Calu3 (cell line): Measurements from ENCODE around the gene CNTN1. TPM values are rescaled to one million over a fixed set of nuclear protein-coding genes. Genes with fewer than 3 reads are reported as not detected.

Source experiments
- BruUV-seq: library from RNA; stranded (reverse); fragments of 400-500 nt; replicated peaks from 2 replicates; lab custom pipeline; 2021; lab: Mats Ljungman, UMichigan
- CTCF ChIA-PET: fragments of 300-600 bp; sonication (Branson Sonifier 250); formaldehyde crosslinking; loops from one replicate; lab custom pipeline; 2022; ENCODE audit warnings: antibody characterized with exemption; lab: Charles Lee
- DNase-seq: peaks from one replicate; pipeline ENCODE4 v3.0.0; 2022
- H3K27ac Mint-ChIP-seq: one replicate; pipeline ENCODE4 v1.8.0; 2022; ENCODE audit warnings: mixed read lengths; ENCODE audit not compliant: unreplicated experiment
- H3K27me3 Mint-ChIP-seq: one replicate; pipeline ENCODE4 v1.8.0; 2022; ENCODE audit warnings: mixed read lengths; ENCODE audit not compliant: unreplicated experiment
- H3K36me3 Mint-ChIP-seq: one replicate; pipeline ENCODE4 v1.8.0; 2022; ENCODE audit warnings: mild to moderate bottlenecking, moderate library complexity, mixed read lengths; ENCODE audit not compliant: insufficient read depth, unreplicated experiment
- H3K4me1 Mint-ChIP-seq: one replicate; pipeline ENCODE4 v1.8.0; 2022; ENCODE audit warnings: mild to moderate bottlenecking, low read depth, mixed read lengths; ENCODE audit not compliant: unreplicated experiment
- H3K4me3 Mint-ChIP-seq: one replicate; pipeline ENCODE4 v1.8.0; 2022; ENCODE audit warnings: mild to moderate bottlenecking, low read depth, moderate library complexity, mixed read lengths; ENCODE audit not compliant: unreplicated experiment
- H3K9me3 Mint-ChIP-seq: one replicate; pipeline ENCODE4 v1.8.0; 2022; ENCODE audit warnings: low read depth, mixed read lengths; ENCODE audit not compliant: unreplicated experiment
- intact Hi-C: fragments of 100-400 bp; cut with micrococcal nuclease; formaldehyde crosslinking; loops from one replicate; pipeline ENCODE4 v1.10.0; 2022; ENCODE audit not compliant: unreplicated experiment
- total RNA-seq: library from RNA; stranded (reverse); gene quantifications from 2 replicates; pipeline ENCODE4 v1.2.3, GENCODE V29; 2022
- TF ChIP-seq, protein P1 (sequence below): fragments of 200-600 bp; IDR thresholded peaks from one replicate; pipeline ENCODE4 v1.8.0; 2022; ENCODE audit warnings: antibody characterized with exemption; ENCODE audit not compliant: unreplicated experiment

CNTN1 gene
- total RNA-seq, 1 experiment from 2014 or later: not detected

GRCh38 chr12:40892528-40892927 is 200.3 kb downstream of the CNTN1 start:
- Mint-ChIP-seq H3K36me3 (no peaks in the 10 kb centered on the region), H3K27me3 (no peaks in the 10 kb centered on the region), H3K4me1 (no peaks in the 10 kb centered on the region), H3K4me3 (no peak overlapping the region), H3K27ac (no peak overlapping the region), H3K9me3 (no peaks in the 10 kb centered on the region)
- CTCF ChIA-PET: no interaction called here
- DNase-seq: no peak
- intact Hi-C loops: no loop called here
- BruUV-seq: no TSS peak
- TF ChIP-seq, protein P1, sequence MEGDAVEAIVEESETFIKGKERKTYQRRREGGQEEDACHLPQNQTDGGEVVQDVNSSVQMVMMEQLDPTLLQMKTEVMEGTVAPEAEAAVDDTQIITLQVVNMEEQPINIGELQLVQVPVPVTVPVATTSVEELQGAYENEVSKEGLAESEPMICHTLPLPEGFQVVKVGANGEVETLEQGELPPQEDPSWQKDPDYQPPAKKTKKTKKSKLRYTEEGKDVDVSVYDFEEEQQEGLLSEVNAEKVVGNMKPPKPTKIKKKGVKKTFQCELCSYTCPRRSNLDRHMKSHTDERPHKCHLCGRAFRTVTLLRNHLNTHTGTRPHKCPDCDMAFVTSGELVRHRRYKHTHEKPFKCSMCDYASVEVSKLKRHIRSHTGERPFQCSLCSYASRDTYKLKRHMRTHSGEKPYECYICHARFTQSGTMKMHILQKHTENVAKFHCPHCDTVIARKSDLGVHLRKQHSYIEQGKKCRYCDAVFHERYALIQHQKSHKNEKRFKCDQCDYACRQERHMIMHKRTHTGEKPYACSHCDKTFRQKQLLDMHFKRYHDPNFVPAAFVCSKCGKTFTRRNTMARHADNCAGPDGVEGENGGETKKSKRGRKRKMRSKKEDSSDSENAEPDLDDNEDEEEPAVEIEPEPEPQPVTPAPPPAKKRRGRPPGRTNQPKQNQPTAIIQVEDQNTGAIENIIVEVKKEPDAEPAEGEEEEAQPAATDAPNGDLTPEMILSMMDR: no peak

GRCh38 chr12:40898505-40898904 is 206.3 kb downstream of the CNTN1 start:
- Mint-ChIP-seq H3K9me3 (no peaks in the 10 kb centered on the region), H3K4me3 (no peak overlapping the region), H3K4me1 (peaks cover 9% of the 10 kb centered on the region), H3K27ac (no peak overlapping the region), H3K36me3 (no peaks in the 10 kb centered on the region), H3K27me3 (no peaks in the 10 kb centered on the region)
- no peak for DNase-seq
- BruUV-seq: no TSS peak
- CTCF ChIA-PET: no interaction called here
- intact Hi-C loops: no loop called here
- TF ChIP-seq, protein P1: no peak

GRCh38 chr12:40903040-40903439 is 210.8 kb downstream of the CNTN1 start:
- CTCF ChIA-PET: no interaction called here
- H3K4me3 Mint-ChIP-seq: no peak overlapping the region
- no peaks in the 10 kb centered on the region for H3K36me3 Mint-ChIP-seq
- BruUV-seq: no TSS peak
- no peak overlapping the region for H3K27ac Mint-ChIP-seq
- H3K27me3 Mint-ChIP-seq: no peaks in the 10 kb centered on the region
- H3K9me3 Mint-ChIP-seq: no peaks in the 10 kb centered on the region
- peaks cover 12% of the 10 kb centered on the region for H3K4me1 Mint-ChIP-seq
- TF ChIP-seq, protein P1: no peak
- no peak for DNase-seq
- intact Hi-C loops: no loop called here

- peak; percentile 54 for DNase-seq
- no TSS peak for BruUV-seq
- TF ChIP-seq, protein P1: no peak
- Mint-ChIP-seq H3K27ac (peak overlapping the region; percentile 79), H3K4me1 (peaks cover 18% of the 10 kb centered on the region), H3K4me3 (no peak overlapping the region), H3K36me3 (no peaks in the 10 kb centered on the region), H3K27me3 (no peaks in the 10 kb centered on the region), H3K9me3 (no peaks in the 10 kb centered on the region)
- CTCF ChIA-PET: interaction anchor here (1.0 kb wide), 1 partner anchor 905 kb away, joined by 3 read pairs; no protein-coding TSS in a partner anchor
- intact Hi-C loops: no loop called here
Observed at GRCh38 chr12:40907115-40907527, 214.9 kb downstream of the CNTN1 start.
